Measurements from ENCODE around the gene ERG.

The ERG gene

GRCh38 chr21:38499296-38499695, 1.0 kb upstream of the ERG start:
- no peak for DNase-seq

- DNase-seq, result no peak
Measured at GRCh38 chr21:38496224-38496623, 2.1 kb downstream of the ERG start.

- no peak for DNase-seq
Measured at GRCh38 chr21:38495696-38496095, 2.6 kb downstream of the ERG start.

GRCh38 chr21:38495242-38495641, 3.0 kb downstream of the ERG start:
- DNase-seq, result no peak

- DNase-seq, result no peak
Measured at GRCh38 chr21:38494703-38495102, 3.6 kb downstream of the ERG start.

GRCh38 chr21:38494251-38494642, 4.0 kb downstream of the ERG start:
- DNase-seq, result no peak

GRCh38 chr21:38493549-38494250, 4.6 kb downstream of the ERG start:
- no peak for DNase-seq

- no peak for DNase-seq
Measured at GRCh38 chr21:38492007-38492406, 6.3 kb downstream of the ERG start.

GRCh38 chr21:38491536-38491935, 6.7 kb downstream of the ERG start:
- DNase-seq, result no peak

- DNase-seq, result no peak
Measured at GRCh38 chr21:38490411-38491020, 7.8 kb downstream of the ERG start.

GRCh38 chr21:38489729-38490128, 8.5 kb downstream of the ERG start:
- no peak for DNase-seq

GRCh38 chr21:38489271-38489652, 9.0 kb downstream of the ERG start:
- no peak for DNase-seq

GRCh38 chr21:38488640-38489270, 9.5 kb downstream of the ERG start:
- DNase-seq, result no peak

- no peak for DNase-seq
Measured at GRCh38 chr21:38487901-38488639, 10.2 kb downstream of the ERG start.

GRCh38 chr21:38486706-38487105, 11.6 kb downstream of the ERG start:
- no peak for DNase-seq

GRCh38 chr21:38486221-38486620, 12.1 kb downstream of the ERG start:
- DNase-seq, result no peak

- no peak for DNase-seq
Measured at GRCh38 chr21:38479641-38480525, 18.4 kb downstream of the ERG start.

GRCh38 chr21:38478782-38479181, 19.5 kb downstream of the ERG start:
- no peak for DNase-seq

GRCh38 chr21:38477226-38477625, 21.1 kb downstream of the ERG start:
- no peak for DNase-seq

GRCh38 chr21:38476385-38476784, 21.9 kb downstream of the ERG start:
- no peak for DNase-seq

GRCh38 chr21:38475519-38475918, 22.8 kb downstream of the ERG start:
- no peak for DNase-seq

GRCh38 chr21:38474796-38475195, 23.5 kb downstream of the ERG start:
- no peak for DNase-seq

- no peak for DNase-seq
Measured at GRCh38 chr21:38474124-38474523, 24.2 kb downstream of the ERG start.
